GM18502 (cell line): Measurements from ENCODE around the gene URGCP.
"Not testable (repeated sequence)": the region's sequence is repeated elsewhere in the genome, so short reads cannot be mapped to it uniquely, and the experiment has no call there.

ENCODE experiments used
- ATAC-seq: cut with Tn5 transposase; IDR thresholded peaks from one replicate; pipeline ENCODE4 v1.9.1; 2021; ENCODE audit warnings: mild to moderate bottlenecking; ENCODE audit not compliant: unreplicated experiment, poor library complexity

The URGCP gene

GRCh38 chr7:43921423-43921822 lies 15.0 kb upstream of the URGCP start:
- ATAC-seq: no peak

- no peak for ATAC-seq
These were observed 9.5 kb upstream of the URGCP start for GRCh38 chr7:43915907-43916306.

GRCh38 chr7:43914795-43915194 lies 8.4 kb upstream of the URGCP start:
- ATAC-seq: no peak

GRCh38 chr7:43905956-43906330 lies 453 bp downstream of the URGCP start:
- ATAC-seq: peak; percentile 56

- ATAC-seq: no peak
These were observed 1.0 kb downstream of the URGCP start for GRCh38 chr7:43905209-43905946.

- no peak for ATAC-seq
These were observed 1.7 kb downstream of the URGCP start for GRCh38 chr7:43904533-43905208.

GRCh38 chr7:43902542-43903054 lies 3.8 kb downstream of the URGCP start:
- ATAC-seq: no peak

GRCh38 chr7:43898571-43898970 lies 7.8 kb downstream of the URGCP start:
- ATAC-seq: not testable (repeated sequence)

- ATAC-seq: no peak
These were observed 10.5 kb downstream of the URGCP start for GRCh38 chr7:43895847-43896415.

- no peak for ATAC-seq
These were observed 15.1 kb downstream of the URGCP start for GRCh38 chr7:43891069-43891955.

GRCh38 chr7:43890468-43890867 lies 15.9 kb downstream of the URGCP start:
- ATAC-seq: no peak

GRCh38 chr7:43888993-43889945 lies 17.1 kb downstream of the URGCP start:
- ATAC-seq: no peak

- ATAC-seq: no peak
These were observed 21.8 kb downstream of the URGCP start for GRCh38 chr7:43884617-43885016.

GRCh38 chr7:43884209-43884608 lies 22.2 kb downstream of the URGCP start:
- no peak for ATAC-seq

GRCh38 chr7:43880596-43880995 lies 25.8 kb downstream of the URGCP start:
- no peak for ATAC-seq

GRCh38 chr7:43879477-43879876 lies 26.9 kb downstream of the URGCP start:
- no peak for ATAC-seq

- no peak for ATAC-seq
These were observed 27.5 kb downstream of the URGCP start for GRCh38 chr7:43878867-43879266.

GRCh38 chr7:43877968-43878864 lies 28.2 kb downstream of the URGCP start:
- ATAC-seq: no peak
